Fibroblast of mammary gland (primary cell): ENCODE measurements around the gene PAM.
A peak's percentile ranks its signal among the peaks of the same experiment; 100 is the strongest.

Source experiments
- DNase-seq: peaks from one replicate; pipeline ENCODE4 v3.0.0-alpha.2; 2010; ENCODE audit warnings: low read depth
- H3K4me3 ChIP-seq: 2 replicates; pipeline ENCODE4 v1.5.1; 2011; ENCODE audit warnings: low read depth, mild to moderate bottlenecking, low read length, moderate library complexity; ENCODE audit not compliant: control insufficient read depth
- TF ChIP-seq, protein P1 (sequence below): conservative IDR thresholded peaks from 2 replicates; pipeline ENCODE4 v1.5.1; 2011; ENCODE audit warnings: low read depth, low read length, inconsistent platforms; ENCODE audit not compliant: control insufficient read depth, insufficient read depth

The PAM gene

DNA sequence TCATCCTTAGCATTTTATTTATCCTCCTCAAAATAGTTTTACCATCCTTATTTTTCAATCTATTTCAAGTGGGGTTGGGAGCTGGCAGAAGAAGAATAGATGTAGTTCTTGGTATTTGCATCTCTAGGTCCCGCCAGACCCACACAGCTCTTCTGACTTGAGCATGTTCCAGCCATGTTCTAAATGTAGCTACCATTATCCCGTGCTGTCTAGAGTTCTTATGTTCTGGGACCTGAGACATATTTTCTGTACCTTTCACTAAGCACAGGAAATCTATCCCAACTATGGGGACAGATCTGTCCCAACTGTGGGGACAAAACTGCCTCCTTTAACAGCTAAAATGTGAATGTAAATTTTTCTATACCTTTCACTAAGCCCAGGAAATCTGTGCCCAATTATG is 32.0 kb downstream of the PAM start:
- H3K4me3 ChIP-seq, result no peak overlapping the region
- TF ChIP-seq, protein P1, sequence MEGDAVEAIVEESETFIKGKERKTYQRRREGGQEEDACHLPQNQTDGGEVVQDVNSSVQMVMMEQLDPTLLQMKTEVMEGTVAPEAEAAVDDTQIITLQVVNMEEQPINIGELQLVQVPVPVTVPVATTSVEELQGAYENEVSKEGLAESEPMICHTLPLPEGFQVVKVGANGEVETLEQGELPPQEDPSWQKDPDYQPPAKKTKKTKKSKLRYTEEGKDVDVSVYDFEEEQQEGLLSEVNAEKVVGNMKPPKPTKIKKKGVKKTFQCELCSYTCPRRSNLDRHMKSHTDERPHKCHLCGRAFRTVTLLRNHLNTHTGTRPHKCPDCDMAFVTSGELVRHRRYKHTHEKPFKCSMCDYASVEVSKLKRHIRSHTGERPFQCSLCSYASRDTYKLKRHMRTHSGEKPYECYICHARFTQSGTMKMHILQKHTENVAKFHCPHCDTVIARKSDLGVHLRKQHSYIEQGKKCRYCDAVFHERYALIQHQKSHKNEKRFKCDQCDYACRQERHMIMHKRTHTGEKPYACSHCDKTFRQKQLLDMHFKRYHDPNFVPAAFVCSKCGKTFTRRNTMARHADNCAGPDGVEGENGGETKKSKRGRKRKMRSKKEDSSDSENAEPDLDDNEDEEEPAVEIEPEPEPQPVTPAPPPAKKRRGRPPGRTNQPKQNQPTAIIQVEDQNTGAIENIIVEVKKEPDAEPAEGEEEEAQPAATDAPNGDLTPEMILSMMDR, result no peak
- no peak for DNase-seq

GRCh38 chr5:102788788-102789187 is 33.7 kb downstream of the PAM start:
- no peak overlapping the region for H3K4me3 ChIP-seq
- TF ChIP-seq, protein P1, result no peak
- DNase-seq, result no peak

- DNase-seq, result no peak
- H3K4me3 ChIP-seq, result no peak overlapping the region
- TF ChIP-seq, protein P1, result no peak
Observed at GRCh38 chr5:102789469-102789868, 34.4 kb downstream of the PAM start.

- H3K4me3 ChIP-seq, result no peak overlapping the region
- TF ChIP-seq, protein P1, result no peak
- DNase-seq, result no peak
Observed at GRCh38 chr5:102790748-102791147, 35.6 kb downstream of the PAM start.

DNA sequence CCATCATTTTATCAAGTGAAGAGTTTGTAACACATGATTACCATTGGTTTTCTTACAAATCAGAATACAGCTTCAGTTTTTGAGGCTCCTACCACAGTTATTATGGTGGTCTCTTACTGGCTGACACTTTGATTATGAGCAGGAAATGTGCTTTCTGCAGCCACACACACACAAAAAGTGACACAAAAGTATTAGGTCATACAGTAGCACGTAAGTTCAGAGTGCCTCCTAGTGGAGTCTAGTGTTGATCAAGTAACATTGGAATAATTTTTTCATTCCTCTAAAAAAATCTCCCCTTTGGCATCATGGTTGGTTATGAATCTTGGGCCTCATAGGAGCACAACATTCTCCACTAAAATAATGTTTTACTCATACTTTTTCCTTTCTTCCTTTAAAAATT is 37.6 kb downstream of the PAM start:
- TF ChIP-seq, protein P1, result peak; percentile 48
- H3K4me3 ChIP-seq, result no peak overlapping the region
- peak; percentile 56 for DNase-seq

- no peak overlapping the region for H3K4me3 ChIP-seq
- TF ChIP-seq, protein P1, result no peak
- DNase-seq, result no peak
Observed at GRCh38 chr5:102794047-102794446, 38.9 kb downstream of the PAM start.

DNA sequence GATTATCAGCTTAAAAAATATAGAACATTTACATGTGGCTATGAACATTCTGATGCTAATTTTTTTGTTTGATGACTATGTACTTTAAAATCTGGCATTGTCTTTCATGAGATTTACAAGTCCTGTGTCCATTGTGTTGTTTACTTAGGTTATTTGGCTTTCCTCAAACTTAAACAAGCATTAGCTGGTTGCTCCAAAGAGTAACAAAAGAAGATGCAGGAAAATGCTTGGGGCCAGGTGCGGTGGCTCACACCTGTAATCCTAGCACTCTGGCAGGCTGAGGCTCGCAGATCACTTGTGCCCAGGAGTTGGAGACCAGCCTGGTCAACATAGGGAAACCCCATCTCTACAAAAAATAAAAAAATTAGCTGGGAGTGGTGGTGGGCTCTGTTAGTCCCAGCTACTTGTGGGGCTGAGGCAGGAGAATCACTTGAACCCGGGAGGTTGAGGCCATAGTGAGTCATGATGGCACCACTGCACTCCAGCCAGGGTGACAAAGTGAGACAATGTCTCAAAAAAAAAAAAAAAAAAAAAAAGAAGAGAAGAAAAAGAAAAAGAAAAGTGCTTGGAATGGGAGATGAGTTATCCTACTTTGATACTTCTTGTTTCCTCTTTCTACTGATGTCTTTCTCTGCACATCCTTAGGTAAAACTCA is 39.7 kb downstream of the PAM start:
- TF ChIP-seq, protein P1, result no peak
- H3K4me3 ChIP-seq, result no peak overlapping the region
- DNase-seq, result no peak
